SK-N-MC (cell line): ENCODE results near the gene VPS13A.
A peak's percentile ranks its signal among the peaks of the same experiment; 100 is the strongest.

Source experiments
- DNase-seq: peaks from one replicate; pipeline ENCODE4 v3.0.0-alpha.2; 2011; ENCODE audit warnings: low read depth, low spot score
- H3K27ac ChIP-seq: fragments of 200-600 bp; sonication (generic); 2 replicates; pipeline ENCODE4 v1.5.1; 2016; ENCODE audit warnings: mixed run types
- H3K36me3 ChIP-seq: fragments of 200-600 bp; sonication (generic); 2 replicates; pipeline ENCODE4 v1.6.1; 2017; ENCODE audit warnings: antibody characterized with exemption, low read length, mixed read lengths; ENCODE audit not compliant: insufficient read depth
- H3K4me3 ChIP-seq: fragments of 200-600 bp; sonication (generic); 2 replicates; pipeline ENCODE4 v1.5.1; 2016
- H3K9ac ChIP-seq: fragments of 200-600 bp; sonication (generic); 2 replicates; pipeline ENCODE4 v1.8.0; 2017; ENCODE audit warnings: mixed run types, mixed read lengths; ENCODE audit not compliant: insufficient read length
- H3K9me3 ChIP-seq: fragments of 200-600 bp; sonication (generic); 2 replicates; pipeline ENCODE4 v1.6.1; 2017; ENCODE audit warnings: low read depth, mild to moderate bottlenecking, antibody characterized with exemption, low read length, moderate library complexity, mixed read lengths
- EZH2 ChIP-seq: fragments of 200-600 bp; sonication (generic); IDR thresholded peaks from one replicate; pipeline ENCODE4 v1.6.1; 2017; ENCODE audit warnings: antibody characterized with exemption
- FOXP2 ChIP-seq: optimal IDR thresholded peaks from 2 replicates; pipeline ENCODE3; 2011; ENCODE audit warnings: mild to moderate bottlenecking, moderate library complexity; ENCODE audit not compliant: insufficient read depth; ENCODE audit errors: extremely low read length, control extremely low read depth
- POLR2AphosphoS5 ChIP-seq: IDR thresholded peaks from 2 replicates; pipeline ENCODE4 v1.6.1; 2012; ENCODE audit warnings: mild to moderate bottlenecking, low read depth, low read length, borderline replicate concordance

The VPS13A gene

GRCh38 chr9:77158772-77159513 is 18.4 kb upstream of the VPS13A start:
- TF ChIP-seq FOXP2 = no peak
- TF ChIP-seq EZH2 = no peak
- no peak for TF ChIP-seq POLR2AphosphoS5
- H3K9ac ChIP-seq = no peak overlapping the region

GRCh38 chr9:77161191-77161590 is 16.1 kb upstream of the VPS13A start:
- TF ChIP-seq FOXP2 = no peak
- no peak for TF ChIP-seq EZH2
- no peak for TF ChIP-seq POLR2AphosphoS5
- no peak for DNase-seq
- no peak overlapping the region for H3K4me3 ChIP-seq
- no peaks in the 10 kb centered on the region for H3K36me3 ChIP-seq
- no peaks in the 10 kb centered on the region for H3K9me3 ChIP-seq
- H3K27ac ChIP-seq = no peak overlapping the region
- H3K9ac ChIP-seq = no peak overlapping the region

More at GRCh38 chr9:77158772-77159513, 18.4 kb upstream of the VPS13A start:
- no peak overlapping the region for H3K4me3 ChIP-seq
- no peak overlapping the region for H3K27ac ChIP-seq
- no peak for DNase-seq
- H3K36me3 ChIP-seq = no peaks in the 10 kb centered on the region
- no peaks in the 10 kb centered on the region for H3K9me3 ChIP-seq

- Histone ChIP-seq H3K4me3 (no peak overlapping the region), H3K36me3 (no peaks in the 10 kb centered on the region), H3K9ac (no peak overlapping the region), H3K27ac (no peak overlapping the region), H3K9me3 (no peaks in the 10 kb centered on the region)
- no peak for DNase-seq
- no peak for TF ChIP-seq POLR2AphosphoS5
- TF ChIP-seq FOXP2 = no peak
These were observed 15.4 kb upstream of the VPS13A start for GRCh38 chr9:77161966-77162365.

GRCh38 chr9:77162366-77162765 is 15.0 kb upstream of the VPS13A start:
- no peak for TF ChIP-seq POLR2AphosphoS5
- TF ChIP-seq EZH2 = no peak
- no peak for TF ChIP-seq FOXP2
- H3K27ac ChIP-seq = no peak overlapping the region
- no peak for DNase-seq

GRCh38 chr9:77163884-77164283 is 13.4 kb upstream of the VPS13A start:
- Histone ChIP-seq H3K4me3 (peak overlapping the region; percentile 23; the same call in 1 of the 2 replicates), H3K9ac (no peak overlapping the region), H3K27ac (no peak overlapping the region), H3K36me3 (no peaks in the 10 kb centered on the region), H3K9me3 (no peaks in the 10 kb centered on the region)
- peak; percentile 66 for DNase-seq
- TF ChIP-seq POLR2AphosphoS5 = peak; percentile 34; the same call in 1 of the 2 replicates
- no peak for TF ChIP-seq FOXP2

More at GRCh38 chr9:77162366-77162765, 15.0 kb upstream of the VPS13A start:
- no peaks in the 10 kb centered on the region for H3K36me3 ChIP-seq
- no peak overlapping the region for H3K4me3 ChIP-seq
- H3K9ac ChIP-seq = no peak overlapping the region
- no peaks in the 10 kb centered on the region for H3K9me3 ChIP-seq

GRCh38 chr9:77166193-77166592 is 11.1 kb upstream of the VPS13A start:
- Histone ChIP-seq H3K27ac (no peak overlapping the region), H3K4me3 (no peak overlapping the region), H3K9me3 (no peaks in the 10 kb centered on the region), H3K9ac (no peak overlapping the region), H3K36me3 (no peaks in the 10 kb centered on the region)
- DNase-seq = no peak
- no peak for TF ChIP-seq FOXP2
- TF ChIP-seq EZH2 = no peak
- TF ChIP-seq POLR2AphosphoS5 = no peak

GRCh38 chr9:77170991-77171699 is 6.2 kb upstream of the VPS13A start:
- no peak overlapping the region for H3K4me3 ChIP-seq
- no peak overlapping the region for H3K27ac ChIP-seq
- TF ChIP-seq POLR2AphosphoS5 (no peak), EZH2 (no peak), FOXP2 (no peak)
- H3K36me3 ChIP-seq = no peaks in the 10 kb centered on the region
- no peaks in the 10 kb centered on the region for H3K9me3 ChIP-seq
- DNase-seq = no peak
- no peak overlapping the region for H3K9ac ChIP-seq

GRCh38 chr9:77175151-77175550 is 2.2 kb upstream of the VPS13A start:
- TF ChIP-seq EZH2 = no peak
- no peak for TF ChIP-seq FOXP2
- TF ChIP-seq POLR2AphosphoS5 = no peak
- H3K9ac ChIP-seq = no peak overlapping the region
- H3K27ac ChIP-seq = no peak overlapping the region
- H3K36me3 ChIP-seq = no peaks in the 10 kb centered on the region
- no peaks in the 10 kb centered on the region for H3K9me3 ChIP-seq
- H3K4me3 ChIP-seq = no peak overlapping the region
- no peak for DNase-seq

GRCh38 chr9:77176106-77176505 is 1.2 kb upstream of the VPS13A start:
- TF ChIP-seq POLR2AphosphoS5 (no peak), FOXP2 (no peak), EZH2 (no peak)
- Histone ChIP-seq H3K9me3 (no peaks in the 10 kb centered on the region), H3K4me3 (no peak overlapping the region), H3K27ac (no peak overlapping the region), H3K9ac (no peak overlapping the region), H3K36me3 (no peaks in the 10 kb centered on the region)
- no peak for DNase-seq
